Measurements from ENCODE around the gene STK32B.

STK32B gene

DNA sequence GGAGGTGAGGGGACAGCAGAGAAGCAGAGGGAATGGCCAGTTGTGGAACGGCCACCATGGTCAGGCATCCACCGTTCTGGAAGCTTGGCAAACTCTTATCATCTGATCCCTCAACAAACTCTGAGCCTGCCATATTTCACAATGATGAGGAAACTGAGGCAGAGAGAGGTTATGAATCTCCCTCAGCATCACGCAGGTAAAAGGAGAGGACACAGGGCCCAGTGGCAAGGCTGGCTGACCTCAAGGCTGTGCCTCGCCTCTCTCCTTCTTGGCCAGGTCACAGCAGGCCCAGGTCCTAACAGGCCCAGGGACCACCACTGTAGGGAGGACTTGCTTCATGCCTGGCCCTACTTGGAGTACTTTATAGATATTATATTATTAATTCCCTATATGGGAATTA lies 414.2 kb downstream of the STK32B start:
- Histone ChIP-seq H3K27ac (ENCODE audit: low read depth, low read length) (no peak overlapping the region), H3K9me3 (ENCODE audit: control insufficient read depth in 1 of 2, low read length in 2 of 2) (no peaks in the 10 kb centered on the region), H3K4me3 (ENCODE audit: low read depth in 1 of 2, low read length in 2 of 2) (no peak overlapping the region), H3K36me3 (ENCODE audit: control insufficient read depth in 1 of 2, insufficient read depth in 2 of 2, low read length in 2 of 2) (no peaks in the 10 kb centered on the region), H3K4me1 (ENCODE audit: control insufficient read depth in 1 of 2, insufficient read depth in 2 of 2, low read length in 2 of 2) (no peaks in the 10 kb centered on the region), H3K27me3 (ENCODE audit: control insufficient read depth in 1 of 2, insufficient read depth in 2 of 2, low read length in 2 of 2) (no peaks in the 10 kb centered on the region), H3K9ac (ENCODE audit: low read depth in 1 of 2, low read length in 2 of 2) (no peak overlapping the region)

DNA sequence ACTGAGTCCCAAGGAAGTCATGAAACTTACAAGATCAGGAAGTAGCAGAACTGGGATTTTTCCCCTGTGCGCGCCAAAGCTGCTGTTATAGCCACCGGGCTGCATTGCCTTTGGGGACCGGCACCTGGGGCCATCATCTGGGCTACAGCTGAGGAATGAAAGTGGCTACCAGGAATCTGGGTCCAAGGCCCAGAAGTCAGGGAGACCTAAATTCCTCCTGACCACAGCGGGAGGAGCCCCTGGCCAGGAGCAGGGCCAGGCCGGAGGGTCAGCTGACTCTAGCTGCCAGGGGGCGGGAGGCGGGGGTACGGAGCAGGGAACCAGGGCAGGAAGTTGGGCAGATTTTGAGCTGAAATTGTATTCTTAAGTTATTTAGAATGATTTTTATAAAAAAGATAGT lies 414.7 kb downstream of the STK32B start:
- Histone ChIP-seq H3K36me3 (ENCODE audit: control insufficient read depth in 1 of 2, insufficient read depth in 2 of 2, low read length in 2 of 2) (no peaks in the 10 kb centered on the region), H3K27ac (ENCODE audit: low read depth, low read length) (no peak overlapping the region), H3K4me3 (ENCODE audit: low read depth in 1 of 2, low read length in 2 of 2) (no peak overlapping the region), H3K4me1 (ENCODE audit: control insufficient read depth in 1 of 2, insufficient read depth in 2 of 2, low read length in 2 of 2) (no peaks in the 10 kb centered on the region), H3K9ac (ENCODE audit: low read depth in 1 of 2, low read length in 2 of 2) (no peak overlapping the region), H3K9me3 (ENCODE audit: control insufficient read depth in 1 of 2, low read length in 2 of 2) (no peaks in the 10 kb centered on the region), H3K27me3 (ENCODE audit: control insufficient read depth in 1 of 2, insufficient read depth in 2 of 2, low read length in 2 of 2) (no peaks in the 10 kb centered on the region)

DNA sequence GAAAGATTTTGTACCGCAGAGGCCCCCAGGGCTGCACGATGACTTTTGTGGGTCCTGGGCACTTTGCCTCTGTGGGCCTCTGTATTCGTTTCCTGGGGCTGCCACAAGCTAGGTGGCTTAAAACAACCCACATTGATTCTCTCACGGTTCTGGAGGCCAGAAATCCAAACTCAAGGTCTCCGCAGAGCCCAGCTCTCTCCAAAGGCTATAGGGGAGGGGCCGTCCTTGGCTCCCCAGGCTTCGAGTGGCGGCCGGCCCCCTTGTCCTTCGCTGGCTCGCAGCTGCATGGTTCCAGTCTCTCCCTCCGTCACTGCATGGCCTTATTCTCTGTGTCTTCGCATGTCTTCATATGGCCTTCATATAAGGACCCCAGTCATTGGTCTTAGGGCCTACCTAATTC lies 415.8 kb downstream of the STK32B start:
- no peak overlapping the region for H3K4me3 ChIP-seq (ENCODE audit: low read depth in 1 of 2, low read length in 2 of 2)
- H3K27ac ChIP-seq (ENCODE audit: low read depth, low read length): no peak overlapping the region
- no peaks in the 10 kb centered on the region for H3K36me3 ChIP-seq (ENCODE audit: control insufficient read depth in 1 of 2, insufficient read depth in 2 of 2, low read length in 2 of 2)
- no peak overlapping the region for H3K9ac ChIP-seq (ENCODE audit: low read depth in 1 of 2, low read length in 2 of 2)
- no peaks in the 10 kb centered on the region for H3K27me3 ChIP-seq (ENCODE audit: control insufficient read depth in 1 of 2, insufficient read depth in 2 of 2, low read length in 2 of 2)
- H3K9me3 ChIP-seq (ENCODE audit: control insufficient read depth in 1 of 2, low read length in 2 of 2): no peaks in the 10 kb centered on the region
- H3K4me1 ChIP-seq (ENCODE audit: control insufficient read depth in 1 of 2, insufficient read depth in 2 of 2, low read length in 2 of 2): no peaks in the 10 kb centered on the region

DNA sequence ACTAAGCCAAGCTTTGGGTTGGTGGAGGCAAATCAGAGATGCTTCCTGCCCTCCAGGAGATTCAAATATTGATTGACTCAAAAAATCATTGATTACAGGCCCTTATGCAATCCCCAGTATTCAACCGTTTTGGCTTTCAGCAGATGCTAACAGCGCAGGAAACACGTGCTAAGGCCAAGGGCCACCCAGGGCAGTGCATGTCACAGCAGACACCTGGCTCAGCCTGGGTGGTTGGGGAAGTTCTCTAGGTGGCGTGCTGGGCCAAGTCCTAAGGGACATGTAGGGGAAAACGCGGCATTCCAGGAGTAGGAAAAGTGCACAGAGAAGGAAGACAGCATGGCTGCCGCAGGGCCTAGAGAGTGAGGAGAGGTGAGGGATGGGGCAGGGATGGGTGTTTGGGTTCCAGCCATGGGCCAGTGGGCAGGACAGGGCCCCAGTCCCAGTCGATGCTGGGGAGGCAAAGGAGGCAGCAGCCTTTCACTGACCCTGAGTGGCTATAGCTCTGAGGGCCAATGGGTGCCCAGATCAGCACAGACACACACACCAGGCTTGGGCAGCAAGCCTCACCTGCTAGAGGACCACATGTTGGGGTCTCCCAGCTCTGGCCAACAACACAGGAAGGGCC lies 418.0 kb downstream of the STK32B start:
- no peaks in the 10 kb centered on the region for H3K36me3 ChIP-seq (ENCODE audit: control insufficient read depth in 1 of 2, insufficient read depth in 2 of 2, low read length in 2 of 2)

DNA sequence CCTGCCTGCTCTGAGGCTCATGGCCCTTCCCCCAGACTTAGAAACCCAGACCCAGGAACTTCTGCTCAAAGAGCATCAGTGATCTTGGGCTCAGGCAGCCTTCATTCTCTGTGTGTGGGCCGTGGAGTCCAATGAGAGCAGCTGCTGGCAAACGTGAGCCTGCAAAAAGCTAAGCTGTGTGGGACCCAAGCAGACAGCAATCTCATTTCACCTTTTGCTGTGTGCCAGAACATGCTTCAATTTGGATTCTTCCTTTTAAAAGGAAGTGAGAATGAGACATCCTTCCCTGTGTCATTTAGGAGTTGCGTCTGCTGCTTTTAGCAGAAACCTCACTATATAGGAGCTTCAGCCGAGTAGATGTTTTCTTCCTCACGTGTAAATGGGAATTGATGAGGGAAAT lies 418.6 kb downstream of the STK32B start:
- Histone ChIP-seq H3K4me3 (ENCODE audit: low read depth in 1 of 2, low read length in 2 of 2) (no peak overlapping the region), H3K9ac (ENCODE audit: low read depth in 1 of 2, low read length in 2 of 2) (no peak overlapping the region), H3K4me1 (ENCODE audit: control insufficient read depth in 1 of 2, insufficient read depth in 2 of 2, low read length in 2 of 2) (no peaks in the 10 kb centered on the region), H3K9me3 (ENCODE audit: control insufficient read depth in 1 of 2, low read length in 2 of 2) (no peaks in the 10 kb centered on the region), H3K27me3 (ENCODE audit: control insufficient read depth in 1 of 2, insufficient read depth in 2 of 2, low read length in 2 of 2) (no peaks in the 10 kb centered on the region), H3K36me3 (ENCODE audit: control insufficient read depth in 1 of 2, insufficient read depth in 2 of 2, low read length in 2 of 2) (no peaks in the 10 kb centered on the region), H3K27ac (ENCODE audit: low read depth, low read length) (no peak overlapping the region)

More for the DNA sequence above, 418.0 kb downstream of the STK32B start:
- no peak overlapping the region for H3K4me3 ChIP-seq (ENCODE audit: low read depth in 1 of 2, low read length in 2 of 2)
- H3K4me1 ChIP-seq (ENCODE audit: control insufficient read depth in 1 of 2, insufficient read depth in 2 of 2, low read length in 2 of 2): no peaks in the 10 kb centered on the region
- H3K27ac ChIP-seq (ENCODE audit: low read depth, low read length): no peak overlapping the region
- no peaks in the 10 kb centered on the region for H3K9me3 ChIP-seq (ENCODE audit: control insufficient read depth in 1 of 2, low read length in 2 of 2)
- H3K9ac ChIP-seq (ENCODE audit: low read depth in 1 of 2, low read length in 2 of 2): no peak overlapping the region
- H3K27me3 ChIP-seq (ENCODE audit: control insufficient read depth in 1 of 2, insufficient read depth in 2 of 2, low read length in 2 of 2): no peaks in the 10 kb centered on the region

DNA sequence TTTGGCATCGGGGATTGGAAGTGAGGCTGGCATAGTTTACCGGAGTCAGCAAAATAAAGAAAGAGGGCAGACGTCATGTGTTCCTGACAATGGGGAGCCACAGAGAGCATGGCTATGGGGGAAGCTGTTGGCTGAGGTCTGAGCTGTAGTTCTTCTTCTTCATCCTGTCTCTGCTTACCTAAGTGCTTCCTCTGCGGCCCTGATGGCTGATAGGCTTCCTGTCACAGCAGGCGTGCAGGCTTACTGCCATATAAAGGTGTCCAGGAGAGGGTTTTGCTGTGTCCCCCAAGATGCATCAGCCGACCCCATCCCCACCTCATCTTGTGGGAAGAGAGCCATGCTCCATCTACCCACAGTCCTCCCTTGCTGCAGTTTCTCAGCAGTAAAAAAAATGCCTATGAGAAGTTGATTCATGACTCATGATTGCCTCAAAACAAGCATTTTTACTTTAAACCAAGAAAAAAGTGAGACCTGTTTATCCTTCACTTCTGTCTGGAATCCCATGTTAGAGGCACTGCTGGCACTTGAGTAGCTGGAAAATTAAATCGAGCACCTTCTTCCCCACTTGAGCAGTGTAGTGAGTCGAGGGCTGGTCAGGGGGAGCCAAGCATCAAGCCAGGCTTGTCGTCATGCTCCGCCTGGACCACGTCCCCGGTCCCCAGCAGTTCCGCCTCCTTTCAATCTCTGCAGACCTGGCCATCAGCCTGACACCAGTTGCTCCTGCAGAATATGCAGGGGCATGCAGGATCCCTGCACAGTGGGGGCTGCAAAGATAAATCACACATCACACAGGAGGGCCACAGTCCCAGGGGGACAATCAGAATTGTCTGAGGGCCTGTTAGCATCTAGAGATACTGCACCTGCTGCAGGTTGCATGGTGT lies 419.3 kb downstream of the STK32B start:
- H3K27me3 ChIP-seq (ENCODE audit: control insufficient read depth in 1 of 2, insufficient read depth in 2 of 2, low read length in 2 of 2): no peaks in the 10 kb centered on the region
- no peak overlapping the region for H3K27ac ChIP-seq (ENCODE audit: low read depth, low read length)
- no peak overlapping the region for H3K9ac ChIP-seq (ENCODE audit: low read depth in 1 of 2, low read length in 2 of 2)
- H3K9me3 ChIP-seq (ENCODE audit: control insufficient read depth in 1 of 2, low read length in 2 of 2): no peaks in the 10 kb centered on the region
- no peaks in the 10 kb centered on the region for H3K36me3 ChIP-seq (ENCODE audit: control insufficient read depth in 1 of 2, insufficient read depth in 2 of 2, low read length in 2 of 2)
- no peaks in the 10 kb centered on the region for H3K4me1 ChIP-seq (ENCODE audit: control insufficient read depth in 1 of 2, insufficient read depth in 2 of 2, low read length in 2 of 2)
- no peak overlapping the region for H3K4me3 ChIP-seq (ENCODE audit: low read depth in 1 of 2, low read length in 2 of 2)

DNA sequence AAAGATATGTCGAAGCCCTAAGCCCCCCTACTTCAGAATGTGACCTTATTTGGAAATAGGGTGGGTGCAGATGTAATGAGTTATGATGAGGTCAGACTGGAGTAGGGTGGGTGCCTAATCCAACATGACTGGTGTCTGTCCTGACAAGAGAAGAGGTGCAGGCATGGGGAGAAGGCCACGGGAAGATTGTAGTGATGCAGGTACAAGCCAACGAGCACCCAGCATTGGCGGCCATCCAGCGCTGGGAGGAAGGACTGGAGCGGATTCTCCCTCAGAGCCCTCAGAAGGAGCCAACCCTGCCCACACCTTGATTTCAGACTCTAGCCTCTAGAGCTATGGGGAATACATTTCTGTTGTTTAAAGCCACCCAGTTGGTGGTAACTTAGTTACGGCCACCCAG lies 419.9 kb downstream of the STK32B start:
- no peak overlapping the region for H3K4me3 ChIP-seq (ENCODE audit: low read depth in 1 of 2, low read length in 2 of 2)
- no peak overlapping the region for H3K27ac ChIP-seq (ENCODE audit: low read depth, low read length)
- H3K9me3 ChIP-seq (ENCODE audit: control insufficient read depth in 1 of 2, low read length in 2 of 2): no peaks in the 10 kb centered on the region
- no peaks in the 10 kb centered on the region for H3K27me3 ChIP-seq (ENCODE audit: control insufficient read depth in 1 of 2, insufficient read depth in 2 of 2, low read length in 2 of 2)
- no peaks in the 10 kb centered on the region for H3K4me1 ChIP-seq (ENCODE audit: control insufficient read depth in 1 of 2, insufficient read depth in 2 of 2, low read length in 2 of 2)
- no peak overlapping the region for H3K9ac ChIP-seq (ENCODE audit: low read depth in 1 of 2, low read length in 2 of 2)
- H3K36me3 ChIP-seq (ENCODE audit: control insufficient read depth in 1 of 2, insufficient read depth in 2 of 2, low read length in 2 of 2): no peaks in the 10 kb centered on the region

DNA sequence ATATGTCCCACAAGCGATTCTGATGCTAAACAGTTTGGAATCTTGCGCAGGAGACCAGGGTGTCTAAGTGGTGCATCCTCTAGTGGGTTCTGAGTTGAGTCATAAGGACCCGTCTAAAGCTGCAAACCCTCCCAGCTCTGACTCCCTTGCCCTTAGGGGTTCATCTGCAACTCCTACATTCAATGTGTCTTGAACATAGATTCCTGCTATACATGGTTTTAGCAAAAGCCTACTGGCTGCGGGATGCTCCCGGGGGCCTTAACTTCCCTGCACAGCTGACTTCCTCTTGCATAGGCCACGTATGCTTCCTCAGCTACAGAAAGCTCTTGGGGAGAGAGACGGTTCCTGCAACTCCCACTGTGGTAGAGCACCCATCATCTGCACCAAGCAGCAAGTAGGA lies 420.4 kb downstream of the STK32B start:
- H3K4me1 ChIP-seq (ENCODE audit: control insufficient read depth in 1 of 2, insufficient read depth in 2 of 2, low read length in 2 of 2): no peaks in the 10 kb centered on the region

DNA sequence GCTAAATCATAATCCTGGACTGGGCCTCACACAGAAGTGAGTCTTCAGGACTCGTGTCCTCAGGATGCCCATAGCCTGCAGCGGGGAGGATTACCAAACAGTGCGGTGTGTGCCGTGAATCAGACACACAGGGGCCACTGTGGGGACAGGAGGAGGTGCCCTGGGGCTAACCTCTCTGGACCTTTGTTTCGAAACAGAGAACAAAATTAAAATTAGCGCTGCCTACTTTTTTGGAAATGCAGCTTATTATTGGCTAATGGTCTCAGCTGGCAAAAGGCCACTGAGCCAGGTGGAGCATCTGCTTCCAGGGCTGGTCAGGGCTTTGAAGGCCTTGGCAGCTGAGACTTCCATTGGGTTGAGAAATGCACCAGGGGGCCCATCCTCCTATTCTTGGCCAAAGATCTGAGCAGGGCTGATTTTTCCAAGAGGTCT lies 420.9 kb downstream of the STK32B start:
- Histone ChIP-seq H3K36me3 (ENCODE audit: control insufficient read depth in 1 of 2, insufficient read depth in 2 of 2, low read length in 2 of 2) (no peaks in the 10 kb centered on the region), H3K27me3 (ENCODE audit: control insufficient read depth in 1 of 2, insufficient read depth in 2 of 2, low read length in 2 of 2) (no peaks in the 10 kb centered on the region), H3K4me1 (ENCODE audit: control insufficient read depth in 1 of 2, insufficient read depth in 2 of 2, low read length in 2 of 2) (no peaks in the 10 kb centered on the region), H3K27ac (ENCODE audit: low read depth, low read length) (no peak overlapping the region), H3K9me3 (ENCODE audit: control insufficient read depth in 1 of 2, low read length in 2 of 2) (no peaks in the 10 kb centered on the region), H3K4me3 (ENCODE audit: low read depth in 1 of 2, low read length in 2 of 2) (no peak overlapping the region), H3K9ac (ENCODE audit: low read depth in 1 of 2, low read length in 2 of 2) (no peak overlapping the region)

More for the DNA sequence above, 420.4 kb downstream of the STK32B start:
- Histone ChIP-seq H3K9me3 (ENCODE audit: control insufficient read depth in 1 of 2, low read length in 2 of 2) (no peaks in the 10 kb centered on the region), H3K9ac (ENCODE audit: low read depth in 1 of 2, low read length in 2 of 2) (no peak overlapping the region), H3K27ac (ENCODE audit: low read depth, low read length) (no peak overlapping the region), H3K27me3 (ENCODE audit: control insufficient read depth in 1 of 2, insufficient read depth in 2 of 2, low read length in 2 of 2) (no peaks in the 10 kb centered on the region), H3K36me3 (ENCODE audit: control insufficient read depth in 1 of 2, insufficient read depth in 2 of 2, low read length in 2 of 2) (no peaks in the 10 kb centered on the region), H3K4me3 (ENCODE audit: low read depth in 1 of 2, low read length in 2 of 2) (no peak overlapping the region)

DNA sequence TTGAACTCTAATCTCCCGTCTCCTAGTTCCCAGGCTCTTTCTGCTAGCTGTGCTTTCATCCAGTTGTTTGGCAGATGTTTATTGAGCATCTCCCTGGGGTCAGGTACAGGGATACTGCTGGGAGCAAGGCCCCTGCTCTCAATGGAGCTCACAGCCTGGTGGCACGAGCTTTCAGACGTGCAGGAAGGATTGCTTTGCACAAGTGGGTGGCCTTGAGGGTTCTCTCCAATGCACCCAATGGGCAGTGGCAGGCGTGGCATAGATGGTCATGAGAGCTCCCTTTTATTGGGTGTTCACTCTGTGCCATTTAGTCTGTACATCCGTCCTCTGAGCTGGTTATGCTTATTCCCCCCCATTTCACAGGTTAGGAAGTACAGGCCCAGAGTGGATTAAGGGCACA lies 421.8 kb downstream of the STK32B start:
- no peak overlapping the region for H3K4me3 ChIP-seq (ENCODE audit: low read depth in 1 of 2, low read length in 2 of 2)
- H3K27ac ChIP-seq (ENCODE audit: low read depth, low read length): no peak overlapping the region
- no peaks in the 10 kb centered on the region for H3K36me3 ChIP-seq (ENCODE audit: control insufficient read depth in 1 of 2, insufficient read depth in 2 of 2, low read length in 2 of 2)
- H3K9ac ChIP-seq (ENCODE audit: low read depth in 1 of 2, low read length in 2 of 2): no peak overlapping the region
- no peaks in the 10 kb centered on the region for H3K9me3 ChIP-seq (ENCODE audit: control insufficient read depth in 1 of 2, low read length in 2 of 2)
- H3K4me1 ChIP-seq (ENCODE audit: control insufficient read depth in 1 of 2, insufficient read depth in 2 of 2, low read length in 2 of 2): no peaks in the 10 kb centered on the region
- H3K27me3 ChIP-seq (ENCODE audit: control insufficient read depth in 1 of 2, insufficient read depth in 2 of 2, low read length in 2 of 2): no peaks in the 10 kb centered on the region

Data from duodenal mucosa (tissue), 2 donors.